Putamen (tissue), 1 donor: ENCODE data around the gene POLR2J2.
"Not testable (repeated sequence)": the region's sequence is repeated elsewhere in the genome, so short reads cannot be mapped to it uniquely, and the experiment has no call there.

Experiments used
- DNase-seq: peaks from one replicate; pipeline ENCODE4 v3.0.0-alpha.2; 2016; ENCODE audit warnings: low spot score

POLR2J2 gene

DNA sequence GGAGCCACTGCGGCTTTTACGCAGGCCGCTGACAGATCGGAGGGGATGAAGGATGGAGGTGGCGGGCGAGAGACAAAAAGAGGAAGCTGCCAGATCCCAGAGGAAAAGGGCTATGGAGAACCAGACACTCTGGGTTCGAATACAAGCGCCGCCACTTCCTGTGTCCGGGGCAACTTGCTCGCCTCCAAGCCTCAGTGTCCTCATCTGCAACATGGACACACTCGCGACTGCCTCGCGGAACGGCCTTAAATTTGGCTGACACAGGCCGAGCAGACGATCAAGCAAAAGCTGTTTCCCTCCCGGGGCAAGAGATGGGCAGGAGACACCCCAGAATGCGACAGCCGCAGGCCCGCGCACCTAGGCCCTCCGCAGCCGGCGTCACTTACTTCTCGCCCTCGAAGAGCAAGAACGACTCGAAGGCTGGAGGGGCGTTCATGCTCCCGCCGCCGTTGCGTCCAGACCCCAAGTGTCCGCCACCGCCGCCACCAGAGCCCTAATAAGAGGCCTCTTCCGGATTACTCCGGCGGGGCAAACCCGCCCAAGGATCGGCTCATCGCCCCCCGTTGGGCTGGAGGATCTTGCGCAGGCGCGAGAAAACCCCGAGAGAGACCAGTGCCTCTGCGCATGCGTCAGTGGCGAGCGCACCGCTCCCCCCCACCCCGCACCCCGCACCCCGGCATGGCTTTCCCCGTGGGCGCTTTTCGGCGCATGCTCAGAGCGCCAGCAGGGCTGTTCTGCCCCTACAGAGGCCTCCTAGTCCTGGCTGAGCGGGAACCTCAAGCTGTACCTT lies at the start of gene POLR2J2:
POLR2J2 (minus strand) TSS at position 498 of the 790 bp plus-strand sequence; CDS start at position 436, 62 bp downstream.
- DNase-seq: not testable (repeated sequence)

DNA sequence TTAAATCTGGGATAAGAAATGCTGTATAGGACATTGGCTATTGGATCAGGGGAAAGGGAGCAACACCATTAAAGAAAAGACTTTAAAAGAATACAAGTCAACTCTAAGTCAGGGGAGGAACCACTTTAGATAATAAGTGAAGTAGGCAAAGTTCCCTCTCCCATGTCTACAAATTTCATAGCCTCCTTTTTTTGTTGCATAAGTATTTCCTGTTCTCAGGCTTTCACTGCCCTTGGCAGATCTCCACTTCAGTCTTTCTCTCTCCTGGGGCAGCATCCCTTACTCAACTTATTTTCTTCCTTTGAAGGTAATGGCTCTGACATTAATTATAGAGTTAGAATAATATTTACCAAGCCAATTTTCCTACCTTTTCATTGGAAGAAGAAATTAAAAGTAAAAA lies 47.0 kb upstream of the POLR2J2 start:
- DNase-seq: not testable (repeated sequence)

DNA sequence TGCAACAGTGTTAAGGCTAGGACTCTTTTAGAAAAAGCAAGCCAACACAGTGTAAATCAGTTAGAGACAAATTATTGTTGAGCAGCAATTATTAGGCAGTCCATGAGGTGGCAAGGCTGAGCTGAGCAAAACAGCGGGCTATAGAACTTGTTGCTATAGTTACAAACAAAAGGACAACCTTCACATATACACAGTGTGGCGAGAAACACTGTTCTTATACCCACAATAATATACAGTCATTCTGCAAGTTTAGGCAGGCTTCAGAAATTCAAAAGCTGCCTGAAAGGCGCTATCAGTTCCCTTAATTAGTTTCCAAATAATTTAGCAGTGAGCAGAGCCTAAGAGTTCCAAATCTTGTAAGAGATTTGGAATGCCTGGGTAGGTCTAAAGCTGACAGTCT lies 44.3 kb upstream of the POLR2J2 start:
- DNase-seq: not testable (repeated sequence)

DNA sequence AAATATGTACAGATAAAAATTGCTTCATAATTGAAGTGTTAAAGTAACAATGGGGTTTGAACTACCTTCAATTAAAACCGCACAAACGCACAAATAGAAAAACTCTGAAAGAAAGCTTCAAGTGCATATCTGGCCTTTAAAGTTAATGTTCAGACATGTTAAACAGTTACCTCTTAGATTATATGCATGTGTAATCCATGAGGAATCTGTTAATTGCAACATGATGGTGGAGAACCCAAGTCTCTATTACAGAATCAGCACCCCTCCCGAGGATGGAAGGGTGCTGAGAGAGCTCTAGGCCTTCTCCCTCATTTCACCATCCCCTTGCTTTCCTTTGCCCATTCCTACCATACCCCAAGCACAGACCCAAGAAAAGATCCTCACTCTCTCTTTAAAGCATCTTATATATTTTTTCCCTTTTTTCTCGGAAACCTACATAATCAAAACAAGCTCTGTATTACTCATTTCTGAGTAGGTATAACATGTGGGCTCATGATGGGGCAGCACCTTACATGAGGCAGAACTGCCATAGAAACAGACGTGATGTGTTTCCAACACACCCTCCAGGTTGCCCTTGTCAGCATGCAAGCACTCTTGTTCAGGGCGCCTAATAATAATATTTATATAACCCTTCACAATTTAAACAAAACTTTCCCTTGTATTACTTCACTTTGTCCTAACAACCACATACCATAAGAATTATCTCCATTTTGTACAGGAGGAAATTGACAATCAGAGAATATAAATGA lies 43.5 kb upstream of the POLR2J2 start:
- not testable (repeated sequence) for DNase-seq

DNA sequence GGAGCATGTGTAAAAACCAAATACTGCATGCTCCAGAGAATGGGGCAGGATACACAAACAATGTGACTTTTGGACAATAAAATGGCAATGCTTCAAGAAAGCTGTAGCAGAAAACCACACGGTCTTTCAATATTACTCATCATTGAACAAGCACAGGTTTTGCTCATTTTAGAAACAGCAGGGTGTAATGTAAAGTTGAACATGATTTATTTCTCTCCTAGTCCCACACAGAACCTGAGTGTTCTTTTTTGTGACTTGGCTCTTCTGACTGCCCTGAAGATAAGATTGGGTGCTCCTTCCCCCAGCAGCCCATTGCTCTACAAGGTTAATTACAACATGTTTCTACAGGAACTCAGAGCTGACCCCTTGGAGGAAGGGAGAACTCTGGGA lies 42.2 kb upstream of the POLR2J2 start:
- DNase-seq: not testable (repeated sequence)

DNA sequence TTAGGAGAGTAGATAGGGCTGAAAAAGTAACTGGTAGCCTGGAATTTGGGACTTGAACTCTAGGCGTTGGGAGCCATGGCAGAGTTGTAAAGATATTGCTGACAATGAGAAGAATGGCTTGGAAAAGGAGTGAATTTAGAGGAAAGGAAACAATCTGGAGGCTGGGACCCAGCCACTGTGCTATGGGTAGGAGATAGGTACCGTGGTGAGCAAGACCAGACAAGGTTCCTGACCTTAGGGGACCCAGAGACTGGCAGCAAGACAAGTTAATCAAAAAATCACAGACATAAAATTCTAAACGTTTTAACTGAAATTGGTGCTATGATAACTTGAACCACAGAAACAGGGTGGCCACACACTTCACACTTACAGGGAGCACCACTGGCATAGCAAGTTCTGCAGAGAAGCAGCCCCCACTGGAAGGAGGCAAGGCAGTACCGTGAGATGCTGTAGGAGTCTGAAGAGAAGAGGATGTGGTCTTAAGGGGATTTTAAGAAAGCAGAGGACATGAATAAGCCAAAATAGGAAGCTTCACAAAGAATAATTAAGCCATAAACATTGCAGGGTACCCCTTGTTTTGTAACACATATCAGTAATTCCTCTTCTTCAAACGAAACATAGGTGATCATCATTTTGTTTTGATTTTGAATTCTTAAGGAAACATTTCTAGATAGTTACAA lies 41.7 kb upstream of the POLR2J2 start:
- not testable (repeated sequence) for DNase-seq

DNA sequence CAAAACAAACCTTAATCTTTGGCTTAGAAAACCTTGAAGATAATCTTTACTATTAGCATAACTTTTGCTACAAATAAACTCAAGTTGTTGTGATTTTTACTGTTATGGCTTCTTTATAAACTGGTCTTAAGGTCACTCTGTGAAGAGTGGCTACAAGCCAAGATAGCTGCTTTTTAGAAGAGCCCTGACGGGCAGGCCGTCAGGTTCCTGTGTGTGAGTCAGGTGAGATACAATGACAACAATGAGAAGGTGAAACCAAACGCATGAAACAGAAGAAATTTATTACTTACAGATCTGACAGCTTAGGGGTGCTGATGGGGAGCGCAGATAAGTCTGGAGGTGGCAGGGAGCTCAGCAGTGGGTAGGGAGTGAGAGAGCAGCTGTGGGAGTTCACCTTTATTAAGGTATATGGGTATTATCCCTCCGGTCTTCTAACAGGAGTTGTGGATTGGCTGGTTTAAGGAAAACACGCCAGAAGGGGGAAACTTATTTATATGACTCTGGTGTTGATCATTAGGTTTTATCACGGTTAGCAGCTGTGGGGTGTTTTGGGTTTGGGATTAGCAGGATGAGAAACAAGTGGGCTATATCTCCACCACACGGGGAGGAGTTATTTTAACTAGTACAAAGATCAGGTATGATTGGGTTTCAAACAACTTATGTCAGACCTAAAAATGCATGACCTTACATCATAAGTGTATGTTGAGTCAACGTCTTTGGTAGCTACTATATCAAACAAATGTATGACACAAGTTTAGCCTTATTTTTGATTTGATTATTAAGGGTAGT lies 27.7 kb upstream of the POLR2J2 start:
- DNase-seq: peak; percentile 0

DNA sequence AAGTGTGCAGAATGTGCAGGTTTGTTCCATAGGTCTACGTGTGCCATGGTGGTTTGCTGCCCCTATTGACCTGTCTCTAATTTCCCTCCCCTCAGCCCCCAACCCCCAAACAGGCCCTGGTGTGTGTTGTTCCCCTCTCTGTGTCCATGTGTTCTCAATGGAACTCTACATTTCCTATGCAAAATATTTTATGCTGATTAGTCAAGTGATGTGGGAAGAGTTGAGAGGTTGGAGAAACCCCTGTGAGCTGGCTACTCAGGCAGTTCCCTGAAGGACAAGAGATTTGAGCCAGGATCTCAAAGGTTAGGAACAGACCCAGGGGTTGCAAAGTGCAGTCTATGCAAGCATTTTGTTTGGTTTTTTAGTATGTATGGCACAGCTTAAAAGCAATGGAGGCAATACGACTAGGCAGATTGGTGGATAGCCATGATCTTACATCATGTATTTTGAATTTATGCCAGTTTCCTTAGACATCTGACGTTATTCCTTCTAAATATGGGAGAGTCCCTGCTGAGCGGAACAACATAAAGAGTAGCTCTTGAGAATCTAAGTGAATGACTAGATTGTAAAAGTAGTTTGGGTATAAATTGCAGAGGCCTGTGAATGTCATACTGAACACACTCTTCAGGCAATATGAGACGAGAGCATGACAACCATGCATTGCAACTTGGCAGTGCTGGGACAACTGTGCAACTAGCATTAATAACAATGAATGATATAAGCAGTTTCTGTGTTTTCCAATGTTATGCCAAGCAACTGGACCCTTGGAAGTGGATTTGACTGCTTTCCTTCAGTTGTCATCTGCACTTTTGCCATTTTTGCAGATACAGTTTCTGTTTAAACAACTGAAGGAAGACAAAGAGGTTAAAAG lies 26.4 kb upstream of the POLR2J2 start:
- not testable (repeated sequence) for DNase-seq

DNA sequence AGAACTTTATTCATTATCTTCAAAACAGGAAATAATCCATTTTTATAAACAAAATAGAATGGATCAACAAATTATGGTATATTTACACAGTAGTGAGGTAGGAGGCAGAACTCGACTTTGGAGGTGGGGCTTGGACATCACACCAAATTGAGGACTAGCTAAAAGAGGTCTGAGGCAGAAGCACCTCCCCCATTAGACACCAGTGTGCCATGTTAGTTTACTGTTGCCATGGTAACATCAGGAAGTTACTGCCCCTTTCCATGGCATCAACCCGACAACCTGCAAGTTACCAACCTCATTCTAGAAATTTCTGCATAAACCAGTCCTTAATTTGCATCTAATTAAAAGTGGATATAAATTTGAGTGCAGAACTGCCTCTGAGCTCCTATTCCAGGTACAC lies 24.5 kb upstream of the POLR2J2 start:
- DNase-seq: not testable (repeated sequence)

DNA sequence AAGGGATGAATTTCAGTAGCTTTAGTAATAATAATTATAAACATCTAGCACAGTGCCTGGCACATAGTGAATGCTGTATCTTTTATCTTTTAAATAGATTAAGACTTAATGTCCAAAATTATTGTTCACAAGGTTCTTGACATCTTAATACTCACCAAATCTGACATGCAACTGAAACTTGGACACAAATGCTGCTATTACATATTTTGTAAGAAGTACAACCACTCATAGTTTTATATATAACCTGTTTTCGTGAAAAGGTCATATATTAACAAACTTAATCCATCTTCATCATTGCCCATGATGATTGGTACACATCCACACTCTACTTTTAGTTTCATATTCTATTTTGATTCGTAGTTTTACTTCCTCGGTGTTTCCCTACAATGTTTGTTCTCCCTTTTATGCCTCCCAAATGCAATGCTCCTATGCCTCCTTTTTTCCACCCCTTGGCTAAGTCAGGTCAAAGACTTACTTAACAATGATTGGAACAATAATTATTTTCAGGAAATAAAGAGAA lies 23.6 kb upstream of the POLR2J2 start:
- not testable (repeated sequence) for DNase-seq

DNA sequence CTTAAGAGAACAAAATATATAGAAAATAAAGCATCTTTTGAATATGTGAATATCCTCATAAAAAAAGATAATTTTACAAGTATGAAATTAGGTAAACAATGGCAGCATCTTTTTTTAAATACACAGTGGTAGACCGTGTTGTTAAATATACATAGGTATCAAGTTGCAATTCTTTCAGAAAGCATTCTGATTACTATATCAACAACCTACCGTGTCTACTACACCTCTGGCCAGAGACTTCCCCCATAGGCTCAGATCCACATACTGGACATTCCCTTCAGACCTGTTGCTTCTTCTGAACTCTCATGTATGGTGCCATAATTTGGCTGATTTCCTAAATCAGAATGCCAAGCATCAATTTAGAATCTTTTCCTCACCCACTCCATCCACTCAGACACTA lies 22.5 kb upstream of the POLR2J2 start:
- DNase-seq: not testable (repeated sequence)

DNA sequence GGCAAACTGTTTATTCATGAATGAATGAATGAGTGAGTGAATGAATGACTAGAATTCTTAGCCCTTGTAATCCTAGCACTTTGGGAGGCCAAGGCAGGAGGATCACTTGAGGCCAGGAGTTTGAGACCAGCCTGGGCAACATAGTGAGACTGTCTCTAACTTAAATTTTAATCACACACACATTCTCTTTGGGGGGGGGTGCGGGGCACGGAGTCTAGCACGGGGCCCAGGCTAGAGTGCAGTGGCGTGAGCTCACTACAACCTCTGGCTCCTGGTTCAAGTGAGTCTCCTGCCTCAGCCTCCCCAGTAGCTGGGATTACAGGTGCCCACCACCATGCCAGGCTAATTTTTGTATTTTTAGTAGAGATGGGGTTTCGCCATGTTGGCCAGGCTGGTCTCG lies 19.1 kb upstream of the POLR2J2 start:
- not testable (repeated sequence) for DNase-seq

DNA sequence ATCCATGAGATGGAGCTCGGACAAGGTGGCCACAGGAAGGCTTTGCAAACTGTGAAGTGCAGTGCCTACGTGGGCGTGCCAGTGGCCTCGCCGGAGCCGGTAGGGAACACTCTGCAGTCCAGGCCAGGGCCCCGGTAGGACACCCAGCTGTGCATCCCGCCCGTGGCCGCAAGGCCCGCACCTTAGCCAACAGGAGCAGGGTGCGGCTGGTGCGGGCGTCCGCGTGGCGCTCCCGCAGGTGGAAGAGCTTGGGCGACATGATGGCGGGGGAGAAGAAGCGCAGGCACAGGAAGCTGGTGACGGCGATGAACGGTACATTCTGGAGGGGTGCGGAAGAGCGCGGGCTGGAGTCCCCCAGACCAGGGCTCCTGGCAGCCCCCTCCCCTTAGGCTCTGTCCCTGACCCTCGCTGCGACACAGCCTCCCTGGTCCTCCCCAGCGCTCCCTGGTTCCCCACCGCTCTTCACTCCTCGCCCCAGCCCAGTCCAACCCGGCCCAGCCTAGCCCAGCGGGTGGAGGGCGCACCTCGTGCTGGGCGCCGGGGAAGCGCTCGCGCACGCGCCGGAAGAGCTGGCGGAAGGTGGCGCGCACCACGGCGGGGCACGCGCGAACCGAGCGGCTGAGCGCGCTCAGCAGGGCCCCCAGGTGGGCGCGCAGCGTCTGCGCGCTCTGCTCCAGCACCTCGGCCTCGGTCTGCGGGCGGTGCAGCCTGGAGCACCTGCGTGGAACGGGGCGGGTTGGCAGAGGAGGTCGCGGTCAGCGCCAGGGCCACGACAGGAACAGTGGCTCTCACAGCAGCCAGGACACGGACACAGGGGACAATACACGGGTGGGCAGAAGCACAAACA lies 18.2 kb upstream of the POLR2J2 start:
- DNase-seq: not testable (repeated sequence)

DNA sequence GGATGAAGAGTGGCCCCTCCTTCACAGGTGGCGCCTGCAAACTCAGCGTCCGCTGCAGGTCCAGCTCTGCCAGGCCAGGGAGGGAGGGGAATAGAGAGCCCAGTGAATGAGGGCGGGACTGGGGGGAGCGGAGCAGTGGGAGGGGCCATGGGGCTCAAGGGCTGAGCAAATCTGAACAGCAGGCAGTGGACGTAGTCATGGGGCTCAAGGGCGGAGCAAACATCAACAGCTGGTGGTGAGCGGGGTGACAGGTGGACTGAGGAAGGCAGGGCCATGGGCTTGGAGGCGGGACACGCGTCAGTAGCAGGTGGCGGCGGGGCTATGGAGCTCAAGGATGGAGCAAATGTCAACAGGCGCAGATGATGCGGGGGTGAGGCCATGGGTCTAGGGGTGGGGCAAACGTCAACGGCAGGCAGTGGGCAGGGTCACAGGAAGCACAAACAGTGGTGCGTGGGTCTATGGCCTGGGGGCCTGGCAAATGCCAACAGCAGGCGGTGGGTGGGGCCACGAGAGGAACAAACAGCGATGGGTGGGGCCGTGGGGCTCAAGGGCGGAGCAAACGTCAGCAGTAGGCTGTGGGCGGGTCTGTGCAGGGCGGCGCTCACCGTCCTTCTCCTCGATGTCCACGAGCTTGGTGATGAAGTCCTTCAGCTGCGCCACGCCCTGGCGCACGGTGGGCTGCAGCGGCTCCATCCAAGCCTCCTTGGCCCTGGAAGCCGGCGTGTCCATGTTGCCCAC lies 17.0 kb upstream of the POLR2J2 start:
- not testable (repeated sequence) for DNase-seq

DNA sequence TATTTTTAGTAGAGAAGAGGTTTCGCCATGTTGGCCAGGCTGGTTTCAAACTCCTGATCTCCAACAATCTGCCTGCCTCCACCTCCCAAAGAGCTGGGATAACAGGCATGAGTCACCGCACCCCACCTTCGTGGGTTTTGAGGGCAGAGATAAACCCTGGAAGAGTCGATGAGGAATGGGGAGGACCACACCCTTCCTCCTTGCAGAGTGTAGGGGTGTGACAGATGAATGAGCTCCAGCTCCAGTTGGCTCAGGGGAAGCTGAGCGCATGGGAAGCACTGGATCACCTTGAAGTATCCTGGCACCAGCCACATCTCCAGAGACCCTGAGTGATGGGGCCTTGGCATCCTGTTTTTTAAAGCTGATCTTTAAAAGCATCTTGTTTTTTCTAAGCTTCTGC lies 11.1 kb upstream of the POLR2J2 start:
- DNase-seq: not testable (repeated sequence)

DNA sequence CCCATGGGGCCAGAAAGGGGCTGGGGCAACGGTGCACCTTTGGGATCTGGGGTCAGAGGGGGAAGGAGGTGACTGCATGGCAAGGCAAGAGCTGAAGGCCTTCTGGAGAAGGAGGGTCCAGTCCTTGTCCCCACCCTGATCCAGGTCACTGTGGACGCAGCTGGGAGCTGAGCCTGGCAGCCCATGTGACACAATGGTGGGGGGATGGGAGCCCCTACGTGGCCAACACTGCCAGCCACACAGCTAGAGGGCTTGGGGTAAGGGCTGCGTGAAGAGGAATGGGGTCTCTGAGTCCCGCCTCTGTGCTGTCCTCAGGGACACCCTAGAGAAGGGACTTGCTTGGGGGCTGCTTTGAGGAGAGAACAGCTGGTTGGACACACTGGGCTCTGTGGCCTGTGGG lies 9.3 kb upstream of the POLR2J2 start:
- DNase-seq: not testable (repeated sequence)

DNA sequence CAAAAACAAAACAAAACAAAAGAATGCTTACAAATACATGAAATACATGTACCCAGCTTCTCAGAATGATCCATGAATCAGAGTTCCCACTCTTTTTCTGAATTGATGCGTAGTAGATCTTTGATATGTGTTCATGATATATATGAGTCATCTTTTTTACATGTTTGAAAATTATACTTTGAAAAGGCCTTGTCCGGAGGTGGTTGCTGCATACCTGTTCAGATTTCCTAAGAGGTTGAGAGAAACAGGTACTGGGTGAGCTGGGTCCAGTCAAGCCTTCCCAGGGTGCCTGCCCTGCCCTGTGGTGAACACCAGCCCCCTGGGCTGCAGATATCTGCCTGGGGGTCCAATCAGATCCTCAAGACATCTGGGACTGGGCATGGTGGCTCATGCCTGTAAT lies 4.1 kb upstream of the POLR2J2 start:
- not testable (repeated sequence) for DNase-seq

DNA sequence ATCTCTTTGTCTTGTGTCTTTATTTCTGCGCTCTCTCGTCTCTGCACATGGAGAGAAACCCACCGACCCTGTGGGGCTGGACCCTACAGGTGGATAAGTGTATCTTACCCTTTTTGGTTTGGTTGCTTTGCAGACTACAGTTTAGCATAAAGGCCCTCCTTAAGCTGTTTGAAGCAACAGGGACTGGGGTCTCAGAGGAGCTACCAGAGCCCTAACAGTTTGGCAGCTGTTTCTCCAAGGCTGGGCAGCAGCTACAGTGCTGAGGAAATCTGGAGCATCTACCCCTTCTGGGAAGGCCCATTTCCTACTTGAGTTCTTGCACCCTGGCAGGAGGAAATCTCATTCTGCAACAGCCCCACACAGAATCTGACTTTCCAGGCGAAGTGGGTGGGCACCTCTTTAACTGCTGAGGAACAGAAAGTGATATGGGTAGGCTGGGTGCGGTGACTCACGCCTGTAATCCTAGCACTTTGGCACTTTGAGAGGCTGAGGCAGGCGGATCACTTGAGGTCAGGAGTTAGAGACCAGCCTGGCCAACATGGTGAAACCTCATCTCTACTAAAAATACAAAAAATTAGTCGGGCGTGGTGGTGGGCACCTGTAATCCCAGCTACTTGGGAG lies 2.1 kb upstream of the POLR2J2 start:
- not testable (repeated sequence) for DNase-seq
